OCI-LY3 (cell line): ENCODE results near the gene FBXW8.

Source experiments
- H2AFZ ChIP-seq: fragments of 200-600, 300-600 bp; shearing (Covaris generic); 2 replicates; pipeline ENCODE4 v1.6.0; 2014; ENCODE audit warnings: antibody characterized with exemption, low read depth, low read length
- H3K27ac ChIP-seq: fragments of 200-600, 300-600 bp; sonication (generic); 2 replicates; pipeline ENCODE4 v1.5.1; 2014; ENCODE audit warnings: mild to moderate bottlenecking, low read length, moderate library complexity, mixed read lengths
- H3K27me3 ChIP-seq: fragments of 200-600, 300-600 bp; sonication (generic); 2 replicates; pipeline ENCODE4 v1.6.1; 2014; ENCODE audit warnings: low read depth, low read length, mixed read lengths
- H3K36me3 ChIP-seq: fragments of 200-600, 300-600 bp; sonication (generic); replicated peaks from 2 replicates; pipeline ENCODE3; 2014; ENCODE audit warnings: low read depth, low read length, mixed read lengths
- H3K4me1 ChIP-seq: fragments of 300-600, 200-600 bp; sonication (generic); 2 replicates; pipeline ENCODE4 v1.6.1; 2014; ENCODE audit warnings: low read length, mixed read lengths
- H3K4me2 ChIP-seq: fragments of 200-600, 300-600 bp; sonication (generic); 2 replicates; pipeline ENCODE4 v1.6.1; 2014; ENCODE audit warnings: low read length, mixed read lengths
- H3K4me3 ChIP-seq: fragments of 300-600, 200-600 bp; sonication (generic); 2 replicates; pipeline ENCODE4 v1.5.1; 2014; ENCODE audit warnings: antibody characterized with exemption, mild to moderate bottlenecking, low read length, moderate library complexity
- H3K79me2 ChIP-seq: fragments of 300-600, 200-600 bp; shearing (Covaris generic); 2 replicates; pipeline ENCODE4 v1.6.1; 2014; ENCODE audit warnings: mild to moderate bottlenecking, low read length, mixed read lengths
- H3K9ac ChIP-seq: fragments of 300-600, 200-600 bp; shearing (Covaris generic); 2 replicates; pipeline ENCODE4 v1.6.0; 2014; ENCODE audit warnings: mild to moderate bottlenecking, low read length, moderate library complexity
- H3K9me3 ChIP-seq: fragments of 200-600, 300-600 bp; shearing (Covaris generic); 2 replicates; pipeline ENCODE4 v1.6.1; 2014; ENCODE audit warnings: low read length, mixed read lengths; ENCODE audit not compliant: insufficient read depth
- H4K20me1 ChIP-seq: fragments of 200-600, 300-600 bp; sonication (generic); 2 replicates; pipeline ENCODE4 v1.6.1; 2016; ENCODE audit warnings: low read length, mixed read lengths; ENCODE audit not compliant: insufficient read depth
- EZH2phosphoT487 ChIP-seq: fragments of 200-600 bp; shearing (Covaris generic); IDR thresholded peaks from 2 replicates; pipeline ENCODE4 v1.6.1; 2018; ENCODE audit warnings: antibody characterized with exemption, mixed run types, low read depth
- TF ChIP-seq, protein P1 (sequence below): fragments of 200-600, 300-600 bp; sonication (generic); IDR thresholded peaks from 2 replicates; pipeline ENCODE4 v1.5.1; 2014; ENCODE audit warnings: antibody characterized with exemption, low read length, low read depth

Gene FBXW8

DNA sequence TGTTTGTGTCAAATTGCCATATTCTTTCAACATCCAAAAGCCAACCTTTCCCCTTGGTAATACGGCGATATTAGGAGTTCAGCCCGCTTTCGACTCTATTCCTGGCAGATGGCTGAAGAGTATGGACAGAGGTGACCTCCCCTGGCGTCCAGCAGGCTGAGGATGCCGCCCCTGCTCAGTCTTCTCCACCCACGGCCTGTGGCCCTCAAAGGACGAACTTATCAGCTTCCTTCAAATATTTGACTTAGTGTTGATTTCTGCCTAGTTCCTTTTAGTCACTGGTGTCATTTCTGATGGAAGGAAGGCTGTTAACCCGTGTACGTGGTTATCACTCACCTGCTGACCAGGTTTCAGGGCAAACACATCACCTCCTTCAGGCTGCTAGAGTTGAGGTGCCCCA lies 123.5 kb downstream of the FBXW8 start:
- Histone ChIP-seq H2AFZ (no peak overlapping the region), H4K20me1 (no peaks in the 10 kb centered on the region), H3K9ac (no peak overlapping the region), H3K27me3 (no peaks in the 10 kb centered on the region), H3K36me3 (peaks cover 21% of the 10 kb centered on the region), H3K27ac (no peak overlapping the region), H3K9me3 (no peaks in the 10 kb centered on the region), H3K4me1 (peaks cover 5% of the 10 kb centered on the region; the same call in 1 of the 2 replicates), H3K79me2 (no peaks in the 10 kb centered on the region), H3K4me3 (no peak overlapping the region), H3K4me2 (no peak overlapping the region)
- TF ChIP-seq, protein P1, sequence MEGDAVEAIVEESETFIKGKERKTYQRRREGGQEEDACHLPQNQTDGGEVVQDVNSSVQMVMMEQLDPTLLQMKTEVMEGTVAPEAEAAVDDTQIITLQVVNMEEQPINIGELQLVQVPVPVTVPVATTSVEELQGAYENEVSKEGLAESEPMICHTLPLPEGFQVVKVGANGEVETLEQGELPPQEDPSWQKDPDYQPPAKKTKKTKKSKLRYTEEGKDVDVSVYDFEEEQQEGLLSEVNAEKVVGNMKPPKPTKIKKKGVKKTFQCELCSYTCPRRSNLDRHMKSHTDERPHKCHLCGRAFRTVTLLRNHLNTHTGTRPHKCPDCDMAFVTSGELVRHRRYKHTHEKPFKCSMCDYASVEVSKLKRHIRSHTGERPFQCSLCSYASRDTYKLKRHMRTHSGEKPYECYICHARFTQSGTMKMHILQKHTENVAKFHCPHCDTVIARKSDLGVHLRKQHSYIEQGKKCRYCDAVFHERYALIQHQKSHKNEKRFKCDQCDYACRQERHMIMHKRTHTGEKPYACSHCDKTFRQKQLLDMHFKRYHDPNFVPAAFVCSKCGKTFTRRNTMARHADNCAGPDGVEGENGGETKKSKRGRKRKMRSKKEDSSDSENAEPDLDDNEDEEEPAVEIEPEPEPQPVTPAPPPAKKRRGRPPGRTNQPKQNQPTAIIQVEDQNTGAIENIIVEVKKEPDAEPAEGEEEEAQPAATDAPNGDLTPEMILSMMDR, result no peak

- peaks cover 25% of the 10 kb centered on the region for H3K36me3 ChIP-seq
- TF ChIP-seq EZH2phosphoT487, result no peak
- TF ChIP-seq, protein P1, result no peak
- no peak overlapping the region for H2AFZ ChIP-seq
- H3K27me3 ChIP-seq, result no peaks in the 10 kb centered on the region
- H4K20me1 ChIP-seq, result no peaks in the 10 kb centered on the region
- H3K4me2 ChIP-seq, result no peak overlapping the region
- no peak overlapping the region for H3K9ac ChIP-seq
- no peak overlapping the region for H3K4me3 ChIP-seq
- no peak overlapping the region for H3K27ac ChIP-seq
- H3K9me3 ChIP-seq, result no peaks in the 10 kb centered on the region
- H3K4me1 ChIP-seq, result peaks cover 5% of the 10 kb centered on the region; the same call in 1 of the 2 replicates
- no peaks in the 10 kb centered on the region for H3K79me2 ChIP-seq
Observed at GRCh38 chr12:117034701-117035151, 124.0 kb downstream of the FBXW8 start.

DNA sequence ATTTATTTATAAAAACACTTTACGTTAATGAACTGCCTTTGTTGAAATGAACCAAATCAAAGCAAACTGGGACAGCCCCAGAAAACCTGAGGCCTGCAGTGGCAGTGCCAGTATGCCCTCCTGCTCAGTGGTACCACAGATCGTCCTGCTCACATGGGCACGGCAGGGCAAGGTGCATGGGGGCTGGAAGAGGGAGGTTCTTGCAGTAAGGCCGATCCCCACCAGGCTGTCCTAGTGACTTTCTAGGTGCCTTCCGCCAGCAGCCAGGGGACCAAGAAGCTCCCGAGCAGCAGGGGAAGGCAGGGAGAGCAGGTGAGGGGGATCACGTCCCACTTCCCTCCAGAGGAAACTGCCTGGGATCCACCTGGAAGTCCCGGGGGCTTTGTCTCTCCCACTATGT lies 124.5 kb downstream of the FBXW8 start:
- H3K79me2 ChIP-seq, result no peaks in the 10 kb centered on the region
- H3K4me1 ChIP-seq, result peaks cover 5% of the 10 kb centered on the region; the same call in 1 of the 2 replicates
- H3K4me3 ChIP-seq, result no peak overlapping the region
- H3K4me2 ChIP-seq, result no peak overlapping the region
- no peak overlapping the region for H3K9ac ChIP-seq
- no peak for TF ChIP-seq EZH2phosphoT487
- TF ChIP-seq, protein P1, result no peak
- H3K27me3 ChIP-seq, result no peaks in the 10 kb centered on the region
- no peak overlapping the region for H3K27ac ChIP-seq
- H2AFZ ChIP-seq, result no peak overlapping the region
- peaks cover 23% of the 10 kb centered on the region for H3K36me3 ChIP-seq
- no peaks in the 10 kb centered on the region for H4K20me1 ChIP-seq
- no peaks in the 10 kb centered on the region for H3K9me3 ChIP-seq

GRCh38 chr12:117036046-117036445 lies 125.3 kb downstream of the FBXW8 start:
- Histone ChIP-seq H3K9ac (no peak overlapping the region), H2AFZ (no peak overlapping the region), H3K4me2 (no peak overlapping the region), H3K4me1 (peaks cover 5% of the 10 kb centered on the region; the same call in 1 of the 2 replicates), H4K20me1 (no peaks in the 10 kb centered on the region), H3K36me3 (peaks cover 23% of the 10 kb centered on the region), H3K79me2 (no peaks in the 10 kb centered on the region), H3K9me3 (no peaks in the 10 kb centered on the region), H3K4me3 (no peak overlapping the region), H3K27me3 (no peaks in the 10 kb centered on the region), H3K27ac (no peak overlapping the region)
- TF ChIP-seq EZH2phosphoT487, result no peak

- peaks cover 3% of the 10 kb centered on the region; the same call in 1 of the 2 replicates for H3K4me1 ChIP-seq
- no peaks in the 10 kb centered on the region for H3K27me3 ChIP-seq
- peaks cover 23% of the 10 kb centered on the region for H3K36me3 ChIP-seq
- no peak overlapping the region for H3K9ac ChIP-seq
- no peak overlapping the region for H3K27ac ChIP-seq
- no peak overlapping the region for H3K4me2 ChIP-seq
- H3K9me3 ChIP-seq, result no peaks in the 10 kb centered on the region
- H4K20me1 ChIP-seq, result no peaks in the 10 kb centered on the region
- TF ChIP-seq EZH2phosphoT487, result no peak
- TF ChIP-seq, protein P1, result no peak
- H3K4me3 ChIP-seq, result no peak overlapping the region
- H2AFZ ChIP-seq, result no peak overlapping the region
- no peaks in the 10 kb centered on the region for H3K79me2 ChIP-seq
Observed at GRCh38 chr12:117036547-117036946, 125.8 kb downstream of the FBXW8 start.
